Large intestine (tissue), 3 donors: ENCODE measurements around the gene SMARCC2. TPM values are rescaled to one million over a fixed set of nuclear protein-coding genes. Genes with fewer than 3 reads are reported as not detected.

Experiments used
- DNase-seq, 2 donors: peaks; one replicate each; pipeline versions ENCODE4 v3.0.0 to v3.0.0-alpha.2; 2013
- H3K27ac ChIP-seq: one replicate; pipeline ENCODE4 v1.5.1; 2013; ENCODE audit warnings: low read length
- H3K27me3 ChIP-seq: 2 replicates; pipeline ENCODE4 v1.6.1; 2013; ENCODE audit warnings: low read length; ENCODE audit not compliant: control insufficient read depth, insufficient read depth
- H3K36me3 ChIP-seq: 2 replicates; pipeline ENCODE4 v1.6.1; 2013; ENCODE audit warnings: low read length; ENCODE audit not compliant: control insufficient read depth, insufficient read depth
- H3K4me1 ChIP-seq: one replicate; pipeline ENCODE4 v1.6.1; 2013; ENCODE audit warnings: low read length; ENCODE audit not compliant: control insufficient read depth, insufficient read depth
- H3K4me3 ChIP-seq: one replicate; pipeline ENCODE4 v1.5.1; 2013; ENCODE audit warnings: low read length
- H3K9me3 ChIP-seq: one replicate; pipeline ENCODE4 v1.6.1; 2013; ENCODE audit warnings: mild to moderate bottlenecking, low read depth, low read length, moderate library complexity; ENCODE audit not compliant: control insufficient read depth
- WGBS: methylation state at CpG from one replicate; pipeline ENCODE4 v1.1.5; 2013; ENCODE audit warnings: low lambda C conversion rate; ENCODE audit not compliant: insufficient coverage; 5-methylcytosine and 5-hydroxymethylcytosine counted together
- polyA plus RNA-seq: library from polyadenylated mRNA; unstranded; fragments of 120-200 nt; gene quantifications from one replicate; pipeline ENCODE4 v1.2.1, GENCODE V29; 2013

SMARCC2 gene
- polyA plus RNA-seq, 1 donor, result 70.7 TPM

DNA sequence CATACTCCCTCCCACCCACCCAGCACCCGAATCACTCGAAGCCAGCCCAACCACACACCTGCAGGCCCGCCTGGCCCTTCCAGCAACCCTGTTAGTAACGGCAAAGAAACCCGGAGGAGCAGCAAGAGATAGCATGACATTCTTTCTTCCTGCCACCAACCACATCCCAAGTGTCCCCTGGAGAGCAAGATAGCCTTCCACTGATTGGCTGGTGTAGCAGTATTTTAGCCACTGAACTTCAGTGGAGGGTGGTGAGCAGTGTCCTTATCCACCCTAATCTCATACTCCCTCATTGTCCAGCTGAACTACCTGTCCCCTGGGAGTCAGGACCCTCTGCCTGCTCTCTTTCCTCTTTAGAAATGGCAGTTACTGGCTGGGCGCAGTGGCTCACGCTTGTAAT is 39.8 kb upstream of the SMARCC2 start:
- WGBS, result no CpG with 5 or more reads among the region's 7 CpGs
- Histone ChIP-seq H3K27me3 (no peaks in the 10 kb centered on the region), H3K27ac (peak overlapping the region; percentile 98), H3K4me3 (no peak overlapping the region), H3K4me1 (peaks cover 31% of the 10 kb centered on the region), H3K36me3 (peaks cover 3% of the 10 kb centered on the region), H3K9me3 (no peaks in the 10 kb centered on the region)
- DNase-seq, result peak in 1 of 2 donors; percentile 2

GRCh38 chr12:56224954-56225353 is 35.7 kb upstream of the SMARCC2 start:
- no peak for DNase-seq
- Histone ChIP-seq H3K27me3 (no peaks in the 10 kb centered on the region), H3K36me3 (peaks cover 3% of the 10 kb centered on the region), H3K4me1 (peaks cover 38% of the 10 kb centered on the region), H3K27ac (no peak overlapping the region), H3K9me3 (no peaks in the 10 kb centered on the region), H3K4me3 (peak overlapping the region; percentile 72)
- WGBS, result no CpG with 5 or more reads among the region's 11 CpGs

DNA sequence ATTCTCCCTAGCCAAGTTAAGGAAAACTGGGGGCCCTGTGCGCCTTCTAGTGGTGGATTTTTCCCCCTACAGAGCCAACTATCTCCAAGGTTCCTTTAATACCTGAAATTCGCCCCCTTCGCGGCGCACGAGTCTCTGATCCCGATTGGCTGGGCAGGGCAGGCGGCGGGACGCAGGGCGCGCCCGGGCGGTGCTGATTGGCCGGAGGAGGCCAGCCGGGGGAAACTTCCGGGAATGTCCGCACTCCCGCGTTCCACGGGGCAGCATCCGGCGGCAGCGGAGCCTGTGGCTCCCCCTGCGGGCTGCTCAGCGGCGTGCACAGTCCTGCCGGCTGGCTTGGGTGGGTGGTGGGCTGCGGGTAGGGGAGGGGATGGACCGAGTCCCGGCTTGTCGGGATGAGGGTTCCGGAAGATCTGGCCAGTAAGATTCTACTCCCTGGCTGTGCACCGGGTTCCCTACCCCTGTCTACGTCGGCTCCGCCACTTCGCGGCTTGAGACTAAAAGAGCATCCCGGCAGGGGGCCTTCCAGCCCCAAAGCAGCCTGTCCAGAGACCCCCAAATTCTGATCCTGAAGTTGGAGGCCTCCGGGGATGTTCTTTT is 34.9 kb upstream of the SMARCC2 start, which contains the start of gene NABP2:
Gene NABP2 (plus strand): TSS at position 241 of the 600 bp plus-strand sequence. CDS start 515 bp downstream, outside the sequence.
- H3K4me3 ChIP-seq, result peak within 1 kb of the TSS; percentile 72

DNA sequence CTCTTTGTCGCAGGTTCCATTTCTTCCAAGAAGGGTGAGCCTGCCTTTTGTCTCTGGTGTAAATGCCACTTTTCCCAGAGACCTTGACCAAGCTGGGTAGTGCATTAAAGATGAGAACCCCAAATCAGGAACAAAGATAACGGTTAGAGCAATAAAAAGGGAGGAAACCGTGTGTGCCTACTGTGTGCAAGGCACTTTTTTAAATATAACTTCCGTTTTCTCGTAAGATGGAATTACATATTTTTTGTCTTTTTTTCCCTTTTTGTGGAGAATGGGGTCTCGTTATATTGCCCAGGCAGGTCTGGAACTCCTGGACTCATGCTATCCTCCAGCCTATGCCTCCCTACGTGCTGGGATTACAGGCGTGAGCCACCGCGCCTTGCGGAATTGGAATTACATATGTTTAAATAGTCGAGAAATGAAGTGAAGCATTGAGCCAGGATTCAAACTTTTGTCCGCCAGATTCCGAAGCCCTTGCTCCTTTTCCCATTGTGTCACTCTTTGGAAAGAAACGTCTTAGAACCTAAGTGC is 34.4 kb upstream of the SMARCC2 start:
- peak overlapping the region; percentile 99 for H3K27ac ChIP-seq
- H3K4me1 ChIP-seq, result peaks cover 29% of the 10 kb centered on the region
- H3K27me3 ChIP-seq, result no peaks in the 10 kb centered on the region
- peaks cover 3% of the 10 kb centered on the region for H3K36me3 ChIP-seq
- H3K9me3 ChIP-seq, result no peaks in the 10 kb centered on the region
- no peak for DNase-seq
- 16% methylated on average over 5 of the region's 15 CpGs for WGBS
- peak overlapping the region; percentile 22 for H3K4me3 ChIP-seq

More for the DNA sequence above, 34.9 kb upstream of the SMARCC2 start, which contains the start of gene NABP2:
- WGBS, result no CpG with 5 or more reads among the region's 41 CpGs
- Histone ChIP-seq H3K4me1 (peaks cover 31% of the 10 kb centered on the region), H3K27me3 (no peaks in the 10 kb centered on the region), H3K27ac (peak within 1 kb of the TSS; percentile 99), H3K36me3 (peaks cover 3% of the 10 kb centered on the region), H3K9me3 (no peaks in the 10 kb centered on the region)
- DNase-seq, result peak; percentile 97 to 99

- H3K27ac ChIP-seq, result peak overlapping the region; percentile 99
- 39% methylated on average over 3 of the region's 4 CpGs for WGBS
- H3K27me3 ChIP-seq, result no peaks in the 10 kb centered on the region
- peak overlapping the region; percentile 84 for H3K4me3 ChIP-seq
- no peaks in the 10 kb centered on the region for H3K9me3 ChIP-seq
- H3K4me1 ChIP-seq, result peaks cover 29% of the 10 kb centered on the region
- no peak for DNase-seq
- H3K36me3 ChIP-seq, result peaks cover 4% of the 10 kb centered on the region
These were observed 33.2 kb upstream of the SMARCC2 start for GRCh38 chr12:56222531-56222895.

- H3K27me3 ChIP-seq, result no peaks in the 10 kb centered on the region
- no CpG with 5 or more reads among the region's 42 CpGs for WGBS
- H3K9me3 ChIP-seq, result no peaks in the 10 kb centered on the region
- H3K27ac ChIP-seq, result peak within 1 kb of the TSS; percentile 99
- peaks cover 6% of the 10 kb centered on the region for H3K36me3 ChIP-seq
- peaks cover 29% of the 10 kb centered on the region for H3K4me1 ChIP-seq
- DNase-seq, result peak; percentile 97 to 99
- peak within 1 kb of the TSS; percentile 84 for H3K4me3 ChIP-seq
These were observed 32.7 kb upstream of the SMARCC2 start, which contains the start of gene RNF41 for GRCh38 chr12:56221757-56222530. Gene RNF41 (minus strand): TSS chr12:56221922. CDS start chr12:56214047, 7,875 bp downstream.

DNA sequence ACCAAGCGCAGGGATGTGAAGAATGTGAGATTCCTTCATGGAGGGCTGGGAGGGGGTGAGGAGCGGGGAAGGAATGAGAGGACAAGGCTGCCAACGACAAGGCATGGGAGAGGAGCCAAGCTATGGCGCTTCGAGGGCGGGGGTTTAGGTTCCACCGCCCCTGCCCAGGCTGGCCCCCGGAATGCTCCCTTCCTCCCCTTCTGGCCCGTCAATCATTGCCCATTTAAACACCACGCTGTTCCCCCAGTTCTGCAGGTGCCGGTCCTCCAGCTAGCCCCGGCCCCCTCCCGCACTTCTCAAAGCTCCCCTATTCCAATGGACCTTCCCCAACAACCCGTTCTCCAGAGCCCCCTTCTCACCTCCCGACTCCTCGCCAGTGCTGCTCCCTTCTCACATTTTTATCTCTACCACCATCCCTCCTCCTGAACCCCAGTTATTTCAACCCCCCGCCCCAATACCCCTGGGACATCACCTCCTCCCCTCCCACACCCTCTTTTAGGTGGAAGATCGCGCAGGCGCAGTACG is 32.0 kb upstream of the SMARCC2 start:
- peaks cover 11% of the 10 kb centered on the region for H3K36me3 ChIP-seq
- H3K27me3 ChIP-seq, result no peaks in the 10 kb centered on the region
- H3K4me3 ChIP-seq, result peak overlapping the region; percentile 84
- DNase-seq, result peak in 1 of 2 donors; percentile 70
- no peaks in the 10 kb centered on the region for H3K9me3 ChIP-seq
- peak overlapping the region; percentile 99 for H3K27ac ChIP-seq
- 0% methylated on average over 5 of the region's 21 CpGs for WGBS
- peaks cover 29% of the 10 kb centered on the region for H3K4me1 ChIP-seq

DNA sequence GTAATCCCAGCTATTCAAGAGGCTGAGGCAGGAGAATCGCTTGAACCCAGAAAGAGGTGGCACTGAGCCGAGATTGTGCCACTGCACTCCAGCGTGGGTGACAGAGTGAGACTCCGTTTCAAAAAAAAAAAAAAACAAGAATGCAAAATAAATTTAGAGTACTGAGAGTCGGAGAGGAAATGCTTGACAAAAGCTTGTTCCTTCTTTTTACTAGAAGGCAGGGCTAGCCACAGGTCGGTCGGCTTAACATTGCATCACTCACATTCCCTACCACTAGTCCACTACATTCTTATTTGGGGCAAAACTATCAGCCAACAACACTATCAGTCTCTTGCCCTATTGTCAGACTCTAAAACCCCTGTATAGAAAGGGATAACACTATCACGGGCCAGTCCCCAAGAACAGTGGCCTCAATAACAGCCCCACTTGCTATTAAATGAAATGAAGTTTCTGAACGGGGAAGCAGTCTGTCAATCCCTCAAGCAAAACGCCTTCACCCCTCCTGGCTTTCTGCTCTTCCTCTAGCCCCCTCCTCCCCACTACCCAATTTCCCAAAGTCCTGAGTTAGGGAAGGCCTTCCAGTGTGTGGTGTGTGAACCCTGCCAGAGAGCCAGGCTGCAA is 31.4 kb upstream of the SMARCC2 start:
- no peaks in the 10 kb centered on the region for H3K27me3 ChIP-seq
- DNase-seq, result no peak

DNA sequence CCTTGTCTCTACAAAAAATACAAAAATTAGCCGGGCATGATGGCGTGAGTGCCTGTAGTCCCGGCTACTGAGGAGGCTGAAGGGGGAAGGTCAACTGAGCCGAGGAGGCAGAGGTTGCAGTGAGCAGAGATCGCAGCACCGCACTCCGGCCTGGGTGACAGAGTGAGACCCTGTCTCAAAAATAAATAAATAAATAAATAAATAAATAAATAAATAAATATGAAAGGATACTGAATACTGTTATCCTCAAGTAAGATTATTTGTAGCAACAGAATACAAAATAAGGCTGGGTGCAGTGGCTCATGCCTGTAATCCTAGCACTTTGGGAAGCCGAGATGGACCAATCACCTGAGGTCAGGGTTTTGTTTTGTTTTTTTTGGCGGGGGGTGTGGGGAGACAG is 30.6 kb upstream of the SMARCC2 start:
- WGBS, result 80% methylated on average over 1 of the region's 9 CpGs
- Histone ChIP-seq H3K27ac (no peak overlapping the region), H3K27me3 (no peaks in the 10 kb centered on the region), H3K4me3 (no peak overlapping the region), H3K9me3 (no peaks in the 10 kb centered on the region), H3K36me3 (peaks cover 15% of the 10 kb centered on the region), H3K4me1 (peaks cover 25% of the 10 kb centered on the region)
- DNase-seq, result no peak

More for the DNA sequence above, 31.4 kb upstream of the SMARCC2 start:
- 25% methylated on average over 5 of the region's 10 CpGs for WGBS
- Histone ChIP-seq H3K4me1 (peaks cover 29% of the 10 kb centered on the region), H3K36me3 (peaks cover 10% of the 10 kb centered on the region), H3K4me3 (peak overlapping the region; percentile 84), H3K9me3 (no peaks in the 10 kb centered on the region), H3K27ac (peak overlapping the region; percentile 99)

DNA sequence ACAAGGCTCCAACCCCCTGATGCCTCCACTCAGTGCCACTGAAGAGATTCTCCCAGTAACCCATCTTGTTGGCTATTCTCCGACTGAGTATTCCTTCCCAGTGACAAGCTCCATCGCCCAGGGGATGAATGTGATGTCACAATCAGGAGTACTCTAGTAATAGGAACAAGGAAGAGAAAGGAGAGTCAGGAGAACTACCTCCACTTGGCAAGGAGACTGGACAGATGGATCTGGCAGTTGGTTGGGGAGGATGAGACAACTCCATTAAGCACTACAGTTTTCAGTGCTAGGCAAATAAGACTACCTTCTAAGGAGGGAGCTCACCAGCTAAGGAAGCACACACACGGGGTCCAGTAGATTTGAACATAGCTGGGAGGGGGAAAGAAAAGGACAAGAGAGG is 27.2 kb upstream of the SMARCC2 start:
- no CpG with 5 or more reads among the region's 3 CpGs for WGBS
- Histone ChIP-seq H3K9me3 (no peaks in the 10 kb centered on the region), H3K4me3 (no peak overlapping the region), H3K27me3 (no peaks in the 10 kb centered on the region), H3K27ac (no peak overlapping the region), H3K36me3 (peaks cover 40% of the 10 kb centered on the region), H3K4me1 (peaks cover 9% of the 10 kb centered on the region)
- DNase-seq, result no peak
